GM13976 (cell line): ENCODE measurements around the gene EIF3A.

ENCODE experiments used
- DNase-seq: peaks from one replicate; pipeline ENCODE4 v3.0.0; 2012; ENCODE audit warnings: low spot score
- in situ Hi-C: fragments of 300-500 bp; cut with MboI; formaldehyde crosslinking; loops from one replicate; pipeline ENCODE4 v1.12.0; 2022; ENCODE audit warnings: low sequenced_read_pairs, mixed read lengths, inconsistent platforms; ENCODE audit not compliant: unreplicated experiment
- TF ChIP-seq, protein P1 (sequence below): IDR thresholded peaks from 2 replicates; pipeline ENCODE4 v1.5.1; 2012; ENCODE audit warnings: borderline replicate concordance, mild to moderate bottlenecking; ENCODE audit not compliant: insufficient read depth; ENCODE audit errors: extremely low read depth, missing control alignments, control extremely low read depth

Gene EIF3A

DNA sequence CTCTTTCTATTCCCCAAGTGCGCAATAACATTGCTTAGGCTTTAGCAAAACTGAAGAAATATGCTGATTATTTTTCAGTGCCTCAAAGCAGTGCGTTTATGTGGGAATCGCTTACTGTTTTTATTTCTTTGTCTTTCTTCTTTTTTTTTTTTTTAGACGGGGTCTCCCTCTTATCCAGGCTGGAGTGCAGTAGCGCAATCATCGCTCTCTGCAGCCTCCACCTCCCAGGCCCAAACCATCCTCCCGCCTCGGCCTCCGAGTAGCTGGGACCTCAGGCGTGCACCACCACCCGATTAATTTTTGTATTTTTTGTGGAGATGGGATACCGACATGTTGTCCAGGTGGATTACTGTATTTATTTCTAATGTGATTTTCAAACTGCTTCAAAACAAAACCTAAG is 24.5 kb upstream of the EIF3A start:
- no peak for DNase-seq
- TF ChIP-seq, protein P1, sequence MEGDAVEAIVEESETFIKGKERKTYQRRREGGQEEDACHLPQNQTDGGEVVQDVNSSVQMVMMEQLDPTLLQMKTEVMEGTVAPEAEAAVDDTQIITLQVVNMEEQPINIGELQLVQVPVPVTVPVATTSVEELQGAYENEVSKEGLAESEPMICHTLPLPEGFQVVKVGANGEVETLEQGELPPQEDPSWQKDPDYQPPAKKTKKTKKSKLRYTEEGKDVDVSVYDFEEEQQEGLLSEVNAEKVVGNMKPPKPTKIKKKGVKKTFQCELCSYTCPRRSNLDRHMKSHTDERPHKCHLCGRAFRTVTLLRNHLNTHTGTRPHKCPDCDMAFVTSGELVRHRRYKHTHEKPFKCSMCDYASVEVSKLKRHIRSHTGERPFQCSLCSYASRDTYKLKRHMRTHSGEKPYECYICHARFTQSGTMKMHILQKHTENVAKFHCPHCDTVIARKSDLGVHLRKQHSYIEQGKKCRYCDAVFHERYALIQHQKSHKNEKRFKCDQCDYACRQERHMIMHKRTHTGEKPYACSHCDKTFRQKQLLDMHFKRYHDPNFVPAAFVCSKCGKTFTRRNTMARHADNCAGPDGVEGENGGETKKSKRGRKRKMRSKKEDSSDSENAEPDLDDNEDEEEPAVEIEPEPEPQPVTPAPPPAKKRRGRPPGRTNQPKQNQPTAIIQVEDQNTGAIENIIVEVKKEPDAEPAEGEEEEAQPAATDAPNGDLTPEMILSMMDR: no peak
- in situ Hi-C loops: no loop called here

DNA sequence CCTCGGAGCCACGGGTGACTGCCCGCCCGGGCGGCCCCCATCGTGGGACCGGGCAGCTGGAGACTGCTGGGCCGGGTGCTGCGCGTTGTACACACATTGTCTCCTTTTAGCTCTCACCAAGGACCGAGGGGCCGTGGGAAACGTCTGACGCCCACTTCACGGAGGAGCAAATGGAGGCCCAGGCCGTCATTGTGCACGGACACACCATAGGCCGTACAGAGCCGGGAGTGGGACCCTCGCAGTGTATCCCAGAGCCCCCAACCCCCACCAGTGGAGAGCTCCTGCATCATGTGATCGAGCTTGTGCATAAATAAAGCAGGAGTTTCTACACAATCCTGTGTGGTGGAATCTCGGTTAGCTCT is 24.0 kb upstream of the EIF3A start:
- in situ Hi-C loops: no loop called here
- no peak for DNase-seq
- TF ChIP-seq, protein P1: no peak

DNA sequence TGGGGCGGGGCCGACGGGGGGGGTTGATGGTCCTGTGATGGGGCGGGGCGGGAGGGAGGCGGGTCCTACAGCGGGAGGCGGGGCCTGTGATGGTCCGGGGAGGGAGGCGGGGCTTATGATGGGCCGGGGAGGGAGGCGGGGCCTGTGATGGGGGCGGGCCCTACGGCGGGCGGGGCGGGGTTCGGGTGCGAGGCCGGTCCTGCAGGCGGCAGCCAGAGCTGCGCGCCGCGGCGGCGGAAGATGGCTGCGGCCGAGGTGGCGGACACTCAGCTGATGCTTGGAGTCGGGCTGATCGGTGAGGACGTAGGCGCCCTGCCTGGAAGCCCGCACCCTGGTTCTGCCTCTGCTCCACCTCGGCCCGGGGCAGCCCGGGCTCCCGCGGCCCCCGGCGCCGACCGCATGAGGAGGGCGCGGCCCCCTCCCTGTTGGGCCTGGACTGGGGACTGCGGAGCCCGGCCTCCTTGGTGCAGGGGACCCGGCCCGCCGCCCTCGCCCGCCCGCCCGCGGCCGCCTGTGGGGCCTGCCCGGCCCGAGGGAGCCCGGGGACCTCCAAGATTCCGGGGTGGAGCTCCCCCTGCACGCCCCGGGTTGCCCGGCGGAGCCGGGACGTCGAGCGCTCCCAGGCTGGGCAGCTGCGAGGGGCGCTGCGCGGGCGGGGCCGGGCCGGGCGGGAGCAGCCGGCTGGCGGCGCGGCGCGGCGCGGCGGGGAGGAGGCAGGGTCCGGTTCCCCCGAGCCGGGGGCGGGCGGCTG is 23.5 kb upstream of the EIF3A start, which contains the start of gene DENND10:
Gene DENND10, plus strand, starts transcription at position 211 of the 751 bp plus-strand sequence. Its CDS starts 30 bp downstream, at position 241.
- TF ChIP-seq, protein P1: no peak
- peak; percentile 98 for DNase-seq
- in situ Hi-C loops: no loop called here

DNA sequence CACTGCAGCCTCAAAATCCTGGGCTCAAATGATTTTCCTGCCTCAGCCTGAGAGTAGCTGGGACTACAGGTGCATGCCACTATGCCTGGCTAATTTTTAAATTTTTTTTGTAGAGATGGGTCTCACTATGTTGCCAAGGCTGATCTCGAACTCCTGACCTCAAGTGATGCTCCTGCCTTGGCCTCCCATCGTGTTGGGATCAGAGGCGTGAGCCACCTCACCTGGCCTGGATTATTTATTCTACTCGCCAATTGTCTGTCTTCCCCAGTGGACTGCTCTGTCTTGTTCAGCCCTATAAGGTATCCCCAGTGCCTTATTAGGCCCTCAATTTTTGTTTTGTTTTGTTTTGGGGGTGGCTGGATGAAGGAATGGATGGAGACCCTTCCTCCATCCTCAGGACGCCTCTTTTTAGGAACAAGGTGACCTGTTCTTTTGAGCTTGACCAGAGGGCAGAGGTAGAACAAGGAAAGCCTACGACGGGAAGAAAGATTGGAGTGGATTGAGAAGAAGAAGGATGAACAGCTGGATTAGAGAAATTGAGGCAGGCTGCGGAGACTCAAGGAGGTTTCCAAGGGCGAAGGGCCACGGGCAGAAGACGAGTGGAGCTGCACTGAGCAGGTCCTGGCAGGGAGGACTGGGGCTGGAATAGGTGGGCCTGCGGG is 22.8 kb upstream of the EIF3A start:
- DNase-seq: no peak
- in situ Hi-C loops: no loop called here
- TF ChIP-seq, protein P1: no peak

DNA sequence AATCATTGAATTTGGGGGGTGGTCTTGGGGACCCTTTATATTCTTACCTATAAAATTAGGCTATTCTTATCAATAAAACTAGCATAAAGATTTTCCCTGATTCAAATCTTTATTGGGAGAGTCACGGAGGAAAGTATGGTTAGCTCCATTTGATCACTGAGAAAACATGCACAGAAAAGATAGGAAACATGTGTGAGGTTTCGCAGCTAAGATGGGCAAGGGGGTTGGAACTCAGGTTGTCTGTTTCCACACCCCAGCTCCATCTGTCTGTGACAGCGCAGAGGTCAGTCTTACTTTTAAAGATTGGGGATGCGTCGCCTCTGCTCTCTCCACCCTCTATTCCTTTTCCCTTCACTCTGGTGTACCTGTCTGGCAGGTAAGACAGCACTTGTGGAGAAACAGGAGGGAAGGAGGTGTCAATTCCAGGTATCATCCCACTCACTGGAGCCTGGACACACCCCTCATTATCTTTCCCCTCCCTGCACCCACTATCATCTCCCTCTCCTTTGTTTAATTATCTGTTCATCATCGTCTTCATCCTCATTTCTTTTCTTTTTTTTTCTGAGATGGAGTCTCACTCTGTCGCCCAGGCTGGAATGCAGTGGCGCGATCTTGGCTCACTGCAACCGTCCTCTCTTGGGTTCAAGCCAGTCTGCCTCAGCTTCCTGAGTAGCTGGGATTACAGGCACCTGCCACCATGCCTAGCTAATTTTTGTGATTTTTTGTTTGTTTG is 20.9 kb upstream of the EIF3A start:
- no peak for DNase-seq
- TF ChIP-seq, protein P1: no peak
- in situ Hi-C loops: no loop called here

DNA sequence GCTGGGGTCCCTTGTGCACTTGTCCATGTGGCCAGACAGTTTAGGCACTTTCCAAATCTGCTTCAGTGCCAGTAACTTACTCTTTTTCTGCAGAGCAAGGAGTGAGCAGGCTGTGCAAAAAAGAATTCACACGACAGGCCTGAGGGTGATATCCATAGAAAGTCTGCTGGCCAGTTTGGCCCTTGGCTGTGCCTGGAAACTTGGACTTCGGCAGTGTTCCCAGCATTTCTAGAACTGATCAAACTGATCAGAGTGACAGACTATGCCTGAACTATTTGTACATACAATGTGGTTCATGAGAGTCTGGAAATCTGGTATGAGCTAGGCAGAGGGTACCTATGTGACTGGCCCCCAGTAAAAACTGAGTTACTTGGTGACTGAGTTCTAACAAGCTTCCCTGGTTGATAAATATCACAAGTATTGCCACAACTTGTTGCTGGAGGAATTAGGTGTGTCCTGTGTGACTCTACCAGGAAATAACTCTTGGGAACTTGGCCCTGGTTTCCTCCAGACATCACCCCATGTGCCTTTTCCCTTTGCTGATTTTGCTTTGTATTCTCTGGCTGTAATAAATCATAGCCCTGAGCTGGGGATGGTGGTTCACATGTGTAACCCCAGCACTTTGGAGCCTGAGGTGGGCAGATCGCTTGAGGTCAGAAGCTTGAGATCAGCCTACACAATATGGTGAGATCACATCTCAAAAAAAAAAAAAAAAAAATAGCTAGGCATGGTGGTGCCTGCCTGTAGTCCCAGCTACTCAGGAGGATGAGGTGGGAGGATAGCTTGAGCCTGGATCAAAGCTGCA is 20.0 kb upstream of the EIF3A start:
- in situ Hi-C loops: no loop called here
- DNase-seq: no peak
- TF ChIP-seq, protein P1: no peak
